Activated naive CD8-positive, alpha-beta T cell treated with anti-CD3 and anti-CD28 coated beads, Interleukin-2, amount 50 U/mL, for 16 hours (primary cell): ENCODE data around the gene COCH.
"Not testable (repeated sequence)": the region's sequence is repeated elsewhere in the genome, so short reads cannot be mapped to it uniquely, and the experiment has no call there.

Experiments
- DNase-seq: peaks from one replicate; pipeline ENCODE4 v3.0.0-alpha.2; 2020; ENCODE audit warnings: low read depth, low spot score

Gene COCH

DNA sequence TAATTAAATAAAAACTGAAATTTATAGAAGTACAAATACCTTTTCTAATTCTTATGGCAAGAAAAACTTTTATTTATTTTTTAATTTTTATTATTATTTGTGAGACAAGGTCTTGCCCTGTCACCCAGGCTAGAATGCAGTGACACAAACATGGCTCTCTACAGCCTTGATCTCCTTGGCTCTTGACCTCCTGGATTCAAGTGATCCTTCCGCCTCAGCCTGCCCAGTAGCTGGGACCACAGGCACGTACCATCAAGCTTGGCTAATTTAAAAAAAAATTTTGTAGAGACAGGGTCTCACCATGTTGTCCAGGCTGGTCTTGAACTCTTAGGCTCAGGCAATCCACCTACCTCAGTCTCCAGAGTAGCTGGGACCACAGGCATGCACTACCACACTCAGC, 47.4 kb downstream of the COCH start:
- no peak for DNase-seq

DNA sequence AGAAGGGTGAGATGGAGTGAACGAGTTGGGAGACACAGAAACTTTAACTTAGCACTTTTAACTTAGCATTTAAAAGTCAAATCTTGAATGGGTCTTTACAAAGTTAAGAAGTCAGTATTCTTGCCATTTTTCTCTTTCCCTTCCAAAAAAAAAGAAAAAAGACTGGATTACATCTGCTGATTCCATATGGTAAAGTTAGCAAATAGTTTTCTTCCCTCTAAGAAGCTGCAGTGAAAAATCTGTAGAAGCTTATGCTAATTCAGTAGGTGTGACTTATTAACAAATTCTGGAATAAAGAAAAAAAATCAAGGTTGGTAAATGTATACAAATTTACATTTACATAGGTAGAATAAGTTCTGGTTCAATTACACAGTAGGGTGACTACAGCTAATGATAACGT, 50.9 kb downstream of the COCH start:
- DNase-seq, result no peak

DNA sequence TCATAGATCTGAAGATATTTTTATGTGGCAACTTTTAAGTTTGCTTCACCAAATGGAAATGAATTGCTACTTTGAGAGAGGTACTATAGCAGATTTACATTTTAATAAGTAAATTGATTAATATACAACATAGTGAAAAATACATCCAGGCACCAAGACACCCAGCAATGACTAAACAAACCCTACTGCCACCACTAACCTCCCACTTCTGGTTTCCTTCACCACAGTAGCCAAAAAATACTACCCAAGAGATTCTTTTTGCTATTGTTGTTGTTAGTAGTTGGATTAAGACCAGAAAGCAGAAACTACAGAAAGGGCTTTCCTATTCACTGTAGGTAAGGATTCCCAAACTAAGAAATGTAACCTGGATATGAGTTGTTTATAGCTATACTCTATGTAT, 54.1 kb downstream of the COCH start:
- DNase-seq, result no peak

DNA sequence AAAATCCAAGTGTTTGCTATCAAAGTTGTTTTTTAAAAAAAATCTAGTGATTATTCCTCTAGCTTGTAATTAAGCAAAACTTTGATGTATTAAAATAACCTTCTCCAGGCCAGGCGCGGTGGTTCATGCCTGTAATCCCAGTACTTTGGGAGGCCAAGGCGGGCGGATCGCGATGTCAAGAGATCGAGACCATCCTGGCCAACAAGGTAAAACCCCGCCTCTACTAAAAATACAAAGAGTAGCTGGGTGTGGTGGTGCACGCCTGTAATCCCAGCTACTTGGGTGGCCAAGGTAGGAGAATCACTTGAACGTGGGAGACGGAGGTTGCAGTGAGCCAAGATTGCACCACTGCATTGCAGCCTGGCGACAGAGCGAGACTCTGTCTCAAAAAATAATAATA, 59.6 kb downstream of the COCH start:
- DNase-seq, result not testable (repeated sequence)

DNA sequence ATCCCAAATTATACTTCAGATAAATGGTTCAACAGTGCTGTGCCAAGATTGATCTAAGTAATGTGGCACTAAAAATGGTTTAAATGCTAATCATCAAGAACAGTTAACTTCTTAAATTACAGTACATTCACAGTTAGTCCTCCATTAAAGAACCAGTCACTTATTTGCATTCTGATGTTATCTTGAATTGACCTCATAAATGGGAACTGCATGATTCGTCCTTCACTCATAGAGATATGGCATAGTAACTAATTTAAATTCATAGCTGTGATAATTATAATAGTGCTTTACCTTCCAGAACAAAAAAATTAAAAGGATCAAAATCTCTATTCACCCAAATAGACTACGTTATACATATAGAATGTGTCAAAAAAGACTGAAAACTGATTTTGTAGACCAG, 61.1 kb downstream of the COCH start:
- no peak for DNase-seq

DNA sequence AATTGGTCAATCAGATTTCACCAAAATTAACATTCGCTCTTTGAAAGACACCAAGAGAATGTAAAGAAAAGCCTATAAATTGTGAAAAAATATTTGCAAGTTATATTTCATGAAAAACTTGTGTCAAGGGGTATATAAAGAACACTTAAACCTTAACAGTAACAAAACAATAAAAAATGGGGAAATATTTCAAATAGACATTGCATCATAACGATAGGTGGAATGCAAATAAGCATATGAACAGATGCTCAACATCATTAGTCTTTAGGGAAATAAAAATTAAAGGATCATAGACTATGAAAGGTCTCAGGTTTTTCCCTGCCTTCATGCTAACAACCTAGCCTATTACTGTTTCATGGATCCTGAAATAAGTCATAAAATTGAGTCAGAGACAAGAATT, 64.3 kb downstream of the COCH start:
- no peak for DNase-seq
